Adrenal gland (tissue), 12 donors: Measurements from ENCODE around the gene STIM2. TPM values are rescaled to one million over a fixed set of nuclear protein-coding genes. Genes with fewer than 3 reads are reported as not detected.

Experiments used
- DNase-seq, 7 donors: peaks; one replicate each; pipeline ENCODE4 v3.0.0-alpha.2; 2019 to 2020
- H3K27ac ChIP-seq, 5 donors: fragments of 200-600 bp; sonication (generic) in 4 of 5; 1 replicate in 3 of 5; 2 replicates in 2 of 5; pipeline versions ENCODE4 v1.5.1 to v1.8.0; 2016 to 2020; ENCODE audit warnings: mild to moderate bottlenecking in 1 of 5
- H3K27me3 ChIP-seq: fragments of 200-600 bp; 2 replicates; pipeline ENCODE4 v1.8.0; 2021
- H3K36me3 ChIP-seq, 2 donors: fragments of 200-600 bp; replicated peaks in 1 of 2; 1 replicate in 1 of 2; 2 replicates in 1 of 2; pipeline versions ENCODE4 v1.5.1 to v1.8.0; 2018 to 2022
- H3K4me1 ChIP-seq, 2 donors: fragments of 200-600 bp; replicated peaks in 1 of 2; 1 replicate in 1 of 2; 2 replicates in 1 of 2; pipeline versions ENCODE4 v1.5.1 to v1.8.0; 2018 to 2021
- H3K4me3 ChIP-seq, 4 donors: fragments of 200-600 bp; sonication (generic) in 3 of 4; one replicate each; pipeline ENCODE4 v1.5.1; 2016 to 2018
- H3K9me3 ChIP-seq, 3 donors: fragments of 200-600 bp; sonication (generic) in 1 of 3; replicated peaks in 1 of 3; 1 replicate in 2 of 3; 2 replicates in 1 of 3; pipeline versions ENCODE4 v1.5.1 to v1.8.0; 2016 to 2021
- POLR2A ChIP-seq, 2 donors: fragments of 450-650 bp; IDR thresholded peaks; one replicate each; pipeline ENCODE4 v1.6.1; 2017; ENCODE audit warnings: antibody characterized with exemption in 2 of 2, mild to moderate bottlenecking in 2 of 2, moderate library complexity in 1 of 2
- whole genome bisulfite sequencing, 4 donors: extraction: QIAGEN DNeasy Blood & Tissue Kit in 2 of 4; methylation state at CpG; one replicate each; pipeline versions ENCODE4 v1.1.5 to v1.1.7; 2013 to 2017; 5-methylcytosine and 5-hydroxymethylcytosine counted together
- intact Hi-C, 2 donors: fragments of 100-400 bp; cut with DNase I; formaldehyde crosslinking; loops; one replicate each; pipeline versions ENCODE4 v1.14.1 to v1.15.0; 2022 to 2023
- polyA plus RNA-seq, 3 donors: library from polyadenylated mRNA; stranded (reverse); fragments of 200-250 nt in 2 of 3; fragments of 350-450 nt in 1 of 3; fragmentation: Illumina TruSeq in 1 of 3; extraction: RNeasy Lipid Tissue Mini Kit (QIAGEN cat#74804) in 1 of 3; gene quantifications; one replicate each; pipeline ENCODE4 v1.2.3, GENCODE V29; 2013 to 2014
- total RNA-seq, 9 donors: library from RNA; depleted of rRNA in 4 of 9; stranded (reverse); fragments of >200 nt in 4 of 9; fragments of 120-200 nt in 1 of 9; fragmentation: NEBNext Ultra II Directional in 1 of 9; extraction: Animal tissue kit (Norgen Biotek cat#: 25700) in 1 of 9; gene quantifications; one replicate each; pipeline versions ENCODE4 v1.1.0 to v1.2.4, GENCODE V29; 2013 to 2023
- TF ChIP-seq, protein P1 (sequence below), 6 experiments: fragments of 450-650 bp in 4 of 6; fragments of 200-600 bp in 2 of 6; sonication (generic) in 1 of 6; IDR thresholded peaks; 1 replicate in 5 of 6; 2 replicates in 1 of 6; pipeline versions ENCODE4 v1.5.1 to v1.8.0; 2016 to 2021; ENCODE audit warnings: antibody characterized with exemption in 6 of 6, mild to moderate bottlenecking in 2 of 6, moderate library complexity in 1 of 6
- donor health status: healthy with polysubstance abuse.
- donor health status: Bipolar disorder and iron deficiency.
- donor health status: DM: yes; HTN: yes; CAD: no.
- donor health status: DM: no; HTN: no; CAD: no.
- donor health status: DM: no; HTN: no; CAD: no.
- donor health status: DM: yes; HTN: yes; CAD: no.

Gene STIM2
- total and polyA plus RNA-seq, 12 donors = 7.5 to 30.4 (median 14.9) TPM

DNA sequence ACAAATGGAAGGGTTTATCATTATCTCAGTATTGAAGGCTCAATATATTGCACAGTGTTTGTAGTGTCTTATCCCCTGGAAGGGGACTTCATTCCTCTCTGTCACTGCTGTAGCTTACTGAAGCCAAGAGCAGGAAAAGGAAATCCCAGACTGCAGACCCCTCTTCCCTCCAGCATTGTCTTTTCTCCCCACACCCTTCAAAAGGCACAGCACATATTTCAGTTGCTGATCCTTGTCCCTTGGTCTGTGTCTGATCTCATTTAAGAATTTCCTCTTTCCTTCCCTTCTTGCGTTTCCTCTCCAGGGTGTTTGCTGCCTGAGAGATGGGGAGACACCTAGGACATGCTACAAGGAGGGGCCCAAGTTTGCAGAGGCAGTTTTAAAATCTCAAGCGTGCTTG lies 40.1 kb downstream of the STIM2 start:
- H3K4me1 ChIP-seq = peaks cover 7 to 20% of the 10 kb centered on the region in 2 donors
- DNase-seq = no peak
- no peaks in the 10 kb centered on the region for H3K9me3 ChIP-seq
- H3K27ac ChIP-seq = no peak overlapping the region
- intact Hi-C loops = no loop called here
- no peak for TF ChIP-seq POLR2A (IDR thresholded peaks at IDR 0.05)
- TF ChIP-seq, protein P1, sequence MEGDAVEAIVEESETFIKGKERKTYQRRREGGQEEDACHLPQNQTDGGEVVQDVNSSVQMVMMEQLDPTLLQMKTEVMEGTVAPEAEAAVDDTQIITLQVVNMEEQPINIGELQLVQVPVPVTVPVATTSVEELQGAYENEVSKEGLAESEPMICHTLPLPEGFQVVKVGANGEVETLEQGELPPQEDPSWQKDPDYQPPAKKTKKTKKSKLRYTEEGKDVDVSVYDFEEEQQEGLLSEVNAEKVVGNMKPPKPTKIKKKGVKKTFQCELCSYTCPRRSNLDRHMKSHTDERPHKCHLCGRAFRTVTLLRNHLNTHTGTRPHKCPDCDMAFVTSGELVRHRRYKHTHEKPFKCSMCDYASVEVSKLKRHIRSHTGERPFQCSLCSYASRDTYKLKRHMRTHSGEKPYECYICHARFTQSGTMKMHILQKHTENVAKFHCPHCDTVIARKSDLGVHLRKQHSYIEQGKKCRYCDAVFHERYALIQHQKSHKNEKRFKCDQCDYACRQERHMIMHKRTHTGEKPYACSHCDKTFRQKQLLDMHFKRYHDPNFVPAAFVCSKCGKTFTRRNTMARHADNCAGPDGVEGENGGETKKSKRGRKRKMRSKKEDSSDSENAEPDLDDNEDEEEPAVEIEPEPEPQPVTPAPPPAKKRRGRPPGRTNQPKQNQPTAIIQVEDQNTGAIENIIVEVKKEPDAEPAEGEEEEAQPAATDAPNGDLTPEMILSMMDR (IDR thresholded peaks at IDR 0.05) = no peak
- H3K4me3 ChIP-seq = no peak overlapping the region
- H3K36me3 ChIP-seq = no peaks in the 10 kb centered on the region
- H3K27me3 ChIP-seq = no peaks in the 10 kb centered on the region
- WGBS, 4 donors = 80 to 87% (median 85%) methylated on average over 2 of the region's 2 CpGs

DNA sequence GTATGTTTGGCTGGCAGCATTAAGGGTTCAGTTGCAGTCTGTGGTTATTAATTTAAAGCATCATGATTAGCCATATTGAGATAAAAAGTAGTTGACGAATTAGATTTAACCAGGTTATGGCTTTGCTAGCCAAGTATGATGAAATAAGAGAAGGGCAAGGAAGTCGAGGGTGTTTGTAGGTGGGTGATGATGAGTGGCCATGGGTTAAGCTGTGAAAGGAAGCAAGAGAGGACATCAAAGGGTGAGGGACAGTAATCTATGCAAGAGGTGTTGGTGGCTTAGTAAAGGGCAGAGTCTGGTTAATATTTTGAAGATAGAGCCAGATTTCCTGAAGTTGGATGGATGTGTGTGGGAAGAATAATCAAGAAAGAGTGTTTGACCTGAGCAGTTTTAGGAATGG lies 44.5 kb downstream of the STIM2 start:
- 52 to 73% (median 71%) methylated on average over 2 of the region's 2 CpGs for WGBS, 4 donors
- intact Hi-C loops = no loop called here
- Histone ChIP-seq H3K4me1 (peaks cover 0 to 31% of the 10 kb centered on the region in 2 donors), H3K27ac (no peak overlapping the region), H3K36me3 (no peaks in the 10 kb centered on the region), H3K27me3 (no peaks in the 10 kb centered on the region), H3K9me3 (no peaks in the 10 kb centered on the region), H3K4me3 (no peak overlapping the region)
- no peak for DNase-seq
- TF ChIP-seq, protein P1 (IDR thresholded peaks at IDR 0.05) = no peak
- TF ChIP-seq POLR2A (IDR thresholded peaks at IDR 0.05) = no peak

DNA sequence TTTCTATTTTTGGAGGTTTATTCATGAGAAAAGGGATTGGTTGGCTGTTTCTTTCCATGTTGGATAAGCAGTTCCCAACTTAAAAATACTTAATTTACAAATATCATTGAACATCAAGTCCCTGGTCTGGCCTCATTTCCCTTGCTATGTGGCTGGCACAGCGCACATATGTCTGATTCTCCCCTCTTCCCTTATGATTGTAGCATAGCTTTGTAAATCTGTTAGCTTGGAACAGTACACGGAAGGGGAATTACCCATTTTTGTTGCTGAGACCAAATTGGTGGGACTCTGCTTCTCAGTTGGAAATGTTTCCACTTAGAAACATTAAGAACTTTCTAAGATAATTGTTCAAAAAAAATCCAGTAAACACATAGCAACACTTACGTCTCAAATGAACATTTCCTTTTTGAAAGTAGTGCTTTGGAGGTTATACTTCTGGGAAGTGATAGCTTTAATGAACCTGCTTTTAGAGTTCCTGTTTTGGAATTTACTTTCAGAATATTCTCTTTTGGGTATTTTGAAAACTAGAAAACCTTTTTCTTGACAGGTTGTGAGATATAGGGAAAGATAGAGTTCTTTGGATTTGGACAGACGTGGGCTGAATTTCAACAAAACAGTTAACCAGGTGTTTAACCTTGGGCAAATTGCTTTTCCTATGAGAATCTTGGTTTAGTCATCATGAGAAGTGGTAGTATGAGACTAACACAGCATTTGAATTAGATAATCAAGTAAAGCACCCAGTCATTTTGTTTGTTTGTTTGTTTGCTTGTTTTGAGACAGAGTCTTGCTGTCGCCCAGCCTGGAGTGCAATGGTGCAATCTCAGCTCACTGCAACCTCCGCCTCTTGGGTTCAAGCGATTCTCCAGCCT lies 47.3 kb downstream of the STIM2 start:
- no peak for DNase-seq
- H3K27me3 ChIP-seq = no peaks in the 10 kb centered on the region
- no peak for TF ChIP-seq POLR2A (IDR thresholded peaks at IDR 0.05)
- TF ChIP-seq, protein P1 (IDR thresholded peaks at IDR 0.05) = no peak
- H3K36me3 ChIP-seq = no peaks in the 10 kb centered on the region
- 76 to 83% (median 80%) methylated on average over 7 of the region's 7 CpGs for WGBS, 4 donors
- H3K4me1 ChIP-seq = peaks cover 0 to 24% of the 10 kb centered on the region in 2 donors
- no peak overlapping the region for H3K4me3 ChIP-seq
- H3K27ac ChIP-seq = peak overlapping the region in 2 of 5 donors; percentile 8 to 23
- no peaks in the 10 kb centered on the region for H3K9me3 ChIP-seq
- intact Hi-C loops = no loop called here

DNA sequence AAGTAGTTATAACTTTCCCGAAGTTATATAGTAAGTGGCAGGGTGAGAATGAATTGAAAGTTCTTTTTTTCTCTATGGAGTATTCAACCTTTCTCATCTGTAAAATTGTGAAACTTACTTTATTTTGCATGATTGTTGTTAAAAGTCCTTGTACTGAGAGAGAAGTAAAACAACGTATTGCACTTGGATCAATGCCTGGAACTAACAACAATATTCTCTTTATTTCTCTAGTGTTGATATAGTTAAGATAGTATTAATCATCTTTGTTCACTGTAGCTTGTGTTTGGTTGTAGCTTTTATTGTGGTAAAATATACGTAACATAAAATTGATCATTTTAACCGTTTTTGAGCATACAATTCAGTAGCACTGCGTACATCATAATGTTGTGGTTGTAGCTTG lies 48.7 kb downstream of the STIM2 start:
- H3K27ac ChIP-seq = no peak overlapping the region
- no peaks in the 10 kb centered on the region for H3K36me3 ChIP-seq
- H3K9me3 ChIP-seq = no peaks in the 10 kb centered on the region
- no peak for TF ChIP-seq POLR2A (IDR thresholded peaks at IDR 0.05)
- TF ChIP-seq, protein P1 (IDR thresholded peaks at IDR 0.05) = no peak
- 67 to 75% (median 69%) methylated on average over 5 of the region's 5 CpGs for WGBS, 4 donors
- DNase-seq = no peak
- intact Hi-C loops = no loop called here
- H3K4me1 ChIP-seq = peaks cover 0 to 28% of the 10 kb centered on the region in 2 donors
- H3K27me3 ChIP-seq = no peaks in the 10 kb centered on the region
- H3K4me3 ChIP-seq = no peak overlapping the region
